GM20431 (cell line): Measurements from ENCODE around the gene GALNT7.
"Not testable (repeated sequence)": the region's sequence is repeated elsewhere in the genome, so short reads cannot be mapped to it uniquely, and the experiment has no call there.

Source experiments
- in situ Hi-C: fragments of 300-500 bp; cut with MseI, MboI; formaldehyde crosslinking; loops from one replicate; pipeline ENCODE4 v1.15.0; 2020; ENCODE audit warnings: low sequenced_read_pairs; ENCODE audit not compliant: unreplicated experiment

Gene GALNT7

DNA sequence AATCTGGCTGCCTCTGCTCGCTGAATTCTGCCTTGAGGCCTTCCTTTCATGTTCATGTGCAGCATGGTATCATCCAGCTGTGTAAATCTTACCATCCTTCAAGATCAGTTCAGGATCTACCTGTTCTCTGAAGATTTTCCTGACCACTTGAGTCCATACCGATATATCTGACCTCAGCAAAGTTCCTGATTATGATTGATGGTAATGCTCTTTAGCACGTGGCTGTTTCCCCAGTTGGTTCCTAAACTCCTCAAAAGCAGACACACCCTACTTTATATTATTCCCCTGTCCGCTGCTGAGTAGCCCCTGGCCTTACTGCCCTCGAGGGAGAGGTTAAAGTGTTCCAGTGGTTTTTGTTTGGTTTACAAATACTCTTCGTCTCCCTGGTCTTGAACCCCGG lies 20.0 kb downstream of the GALNT7 start:
- in situ Hi-C loops = no loop called here

DNA sequence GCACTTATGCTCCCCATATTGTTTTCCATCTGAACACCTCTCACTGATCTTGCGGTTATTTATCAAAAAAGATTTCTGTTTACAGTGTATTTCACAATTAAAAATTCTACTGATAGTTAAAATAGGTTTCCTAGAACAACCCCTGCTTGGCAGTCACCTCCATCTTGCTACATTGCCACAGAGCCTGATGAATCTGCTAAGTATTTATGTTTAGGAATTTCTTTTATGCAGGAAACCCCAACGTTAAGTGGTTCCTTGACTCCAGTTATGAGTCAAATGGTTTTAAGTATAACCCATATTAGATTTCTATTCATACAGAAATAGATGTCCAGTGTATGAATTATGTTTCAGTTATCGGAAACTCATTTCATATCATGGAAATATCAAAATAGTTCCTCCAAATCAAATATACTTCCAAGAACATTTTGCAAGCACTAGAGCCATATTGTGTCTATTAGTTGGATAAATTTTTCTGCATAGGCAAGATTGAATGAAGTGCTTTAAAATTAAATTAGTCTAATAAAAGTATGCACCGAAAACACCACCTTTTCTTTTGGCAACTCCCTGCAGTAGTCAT lies 20.6 kb downstream of the GALNT7 start:
- in situ Hi-C loops = no loop called here

DNA sequence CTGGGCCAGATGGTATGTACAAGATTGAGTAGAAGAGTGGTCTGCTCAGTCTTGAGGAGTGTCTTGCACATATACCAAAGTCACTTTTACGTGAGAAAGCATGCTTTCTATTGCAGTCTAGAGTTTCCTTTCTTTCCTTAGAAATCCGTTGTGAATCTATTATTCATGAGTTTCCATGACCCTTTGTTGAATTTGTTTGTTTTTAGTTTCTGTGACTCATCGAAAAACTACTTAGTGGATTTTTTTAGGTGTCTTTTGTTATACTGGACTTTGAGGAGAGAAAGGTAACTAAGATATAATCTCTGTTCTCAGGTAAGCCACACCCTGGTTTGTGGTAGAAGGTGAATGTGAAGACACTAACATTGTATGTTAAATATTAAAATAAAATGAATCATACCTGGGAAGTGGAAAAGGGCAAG lies 23.0 kb downstream of the GALNT7 start:
- in situ Hi-C loops = no loop called here

- in situ Hi-C loops = no loop called here
Measured at GRCh38 chr4:173192375-173193162, 24.0 kb downstream of the GALNT7 start.

DNA sequence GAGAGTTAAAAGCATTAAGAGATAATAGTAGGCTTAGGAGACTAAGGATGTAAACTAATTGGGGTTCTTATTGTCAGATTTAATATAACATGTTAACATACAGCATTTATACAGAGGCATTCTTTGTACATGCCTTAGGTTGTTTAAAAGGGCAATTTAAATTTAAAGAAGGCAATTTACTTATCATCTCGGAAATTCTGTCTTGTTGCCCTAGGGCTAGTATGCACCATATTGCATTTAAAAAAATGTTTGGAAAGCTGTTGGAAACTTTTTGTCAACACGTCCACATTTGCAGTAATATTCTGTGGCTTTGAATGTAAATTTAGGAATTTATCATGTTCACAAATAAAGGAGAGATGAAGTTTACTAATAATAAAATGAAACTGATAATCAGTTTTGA lies 25.5 kb downstream of the GALNT7 start:
- in situ Hi-C loops = no loop called here

DNA sequence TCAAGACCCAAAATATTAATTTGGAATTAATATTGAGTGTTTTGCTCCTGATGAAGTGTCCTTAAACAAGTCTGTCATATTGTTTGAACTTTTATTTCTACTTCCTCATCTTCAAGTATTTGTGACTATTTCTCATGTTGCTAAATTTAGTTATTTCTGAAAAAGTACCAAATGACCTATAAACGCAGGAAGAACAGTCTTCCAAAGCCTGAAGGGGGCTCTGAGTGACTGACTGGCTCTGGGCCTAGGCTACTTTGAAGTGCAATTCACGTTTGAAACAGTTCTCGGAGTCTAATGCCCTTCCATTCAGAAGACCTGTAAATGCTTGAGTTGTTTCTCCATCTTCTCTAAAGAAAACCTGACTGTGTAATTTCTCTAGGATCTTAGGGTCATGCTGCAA lies 26.5 kb downstream of the GALNT7 start:
- in situ Hi-C loops = no loop called here

- in situ Hi-C loops = no loop called here
Measured at GRCh38 chr4:173199553-173199952, 30.9 kb downstream of the GALNT7 start.

GRCh38 chr4:173200103-173200884 lies 31.7 kb downstream of the GALNT7 start:
- in situ Hi-C loops = no loop called here

GRCh38 chr4:173202395-173202794 lies 33.8 kb downstream of the GALNT7 start:
- in situ Hi-C loops = no loop called here

- in situ Hi-C loops = no loop called here
Measured at GRCh38 chr4:173205656-173206055, 37.0 kb downstream of the GALNT7 start.

DNA sequence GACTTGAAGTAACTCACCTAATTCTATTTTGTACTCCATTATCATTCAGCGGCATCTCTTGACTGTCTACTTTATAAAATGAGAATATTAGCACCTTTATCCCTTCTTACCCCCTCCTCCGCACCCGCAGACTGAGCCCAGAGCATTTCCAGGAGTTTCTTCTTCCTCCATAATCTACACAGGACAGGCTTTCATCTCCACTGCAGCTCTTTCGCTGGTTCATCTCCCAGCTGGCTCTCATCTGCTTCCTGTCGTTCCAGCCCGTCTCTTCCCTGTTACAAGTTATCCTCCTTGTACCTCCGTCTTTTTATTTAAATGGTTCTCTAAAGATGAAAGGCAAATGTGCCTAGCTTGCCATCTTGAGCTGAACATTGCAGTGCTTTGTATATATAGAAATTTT lies 39.8 kb downstream of the GALNT7 start:
- in situ Hi-C loops = no loop called here

DNA sequence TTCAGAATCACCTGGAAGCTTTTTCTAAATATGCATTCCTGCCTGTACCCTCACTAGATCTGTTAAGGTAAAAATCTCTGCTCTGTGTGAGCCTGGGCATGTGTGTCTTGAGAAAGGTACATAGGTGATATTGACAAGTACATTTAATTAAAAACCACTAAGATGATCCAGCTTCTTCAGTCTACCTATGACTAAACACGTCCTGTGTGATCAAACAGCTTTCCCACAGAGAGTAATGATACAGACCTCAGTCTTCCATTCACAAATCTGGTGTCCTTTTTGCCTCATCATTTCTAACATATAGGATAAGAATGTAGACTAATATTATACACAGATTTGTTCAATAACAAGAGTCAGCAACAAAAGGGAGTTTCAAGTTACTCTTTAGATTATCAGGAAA lies 42.6 kb downstream of the GALNT7 start:
- in situ Hi-C loops = no loop called here

DNA sequence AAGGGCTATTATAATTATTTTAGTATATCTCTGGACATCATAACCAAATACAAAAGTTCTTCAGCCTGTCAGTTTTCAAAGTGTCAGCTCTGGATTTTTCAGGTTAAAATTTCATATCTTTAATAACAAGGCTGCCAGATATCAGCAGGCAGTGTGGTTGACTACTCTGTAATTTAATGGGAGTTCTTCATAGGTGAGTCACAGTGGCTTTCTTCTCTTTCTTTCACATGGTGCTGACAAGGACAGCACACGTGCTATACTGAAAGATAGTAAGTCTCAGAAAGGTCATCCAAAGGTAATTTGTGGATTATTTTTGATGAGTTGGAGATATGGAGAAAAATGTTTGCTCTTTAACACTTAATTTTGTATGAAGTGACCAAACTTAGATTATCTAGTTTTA lies 43.2 kb downstream of the GALNT7 start:
- in situ Hi-C loops = no loop called here

GRCh38 chr4:173212379-173212778 lies 43.8 kb downstream of the GALNT7 start:
- in situ Hi-C loops = no loop called here

DNA sequence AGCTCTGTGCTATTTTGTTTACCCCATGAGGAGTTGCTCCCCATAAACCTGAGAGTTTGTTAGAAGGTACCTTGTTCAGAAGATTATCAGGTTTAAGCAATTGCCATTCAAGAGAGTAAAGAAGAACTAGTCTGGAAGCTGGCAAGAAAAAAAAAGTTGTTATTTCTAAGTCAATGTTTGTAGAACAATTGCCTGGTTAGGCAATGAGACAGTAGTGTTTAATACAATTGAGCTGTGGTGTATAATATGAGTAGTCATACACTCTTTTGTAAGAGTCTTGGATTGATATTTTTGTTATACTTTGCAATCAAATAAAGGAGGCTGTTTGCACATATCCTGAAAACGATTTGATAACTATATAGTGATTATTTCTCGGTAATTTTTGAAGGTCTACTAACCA lies 44.7 kb downstream of the GALNT7 start:
- in situ Hi-C loops = no loop called here

DNA sequence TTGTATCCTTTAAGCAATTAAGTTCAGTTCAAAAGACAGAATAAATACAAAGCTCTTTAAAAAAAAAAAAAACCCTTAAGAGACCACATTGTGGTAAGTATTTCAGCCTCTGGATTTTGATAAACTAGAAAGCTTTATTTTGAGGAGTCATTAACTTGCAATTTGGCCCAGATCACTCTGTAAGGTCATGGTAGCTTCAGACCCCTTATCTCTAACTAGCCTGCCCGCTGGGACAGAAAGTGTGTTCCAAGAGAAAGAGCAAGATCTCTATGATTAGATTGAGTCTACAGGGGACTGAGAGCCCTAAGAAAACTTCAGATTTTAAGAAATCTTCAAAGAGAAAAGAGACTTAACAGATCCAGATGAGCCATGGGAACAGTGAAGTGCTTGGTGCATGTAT lies 45.6 kb downstream of the GALNT7 start:
- in situ Hi-C loops = no loop called here

DNA sequence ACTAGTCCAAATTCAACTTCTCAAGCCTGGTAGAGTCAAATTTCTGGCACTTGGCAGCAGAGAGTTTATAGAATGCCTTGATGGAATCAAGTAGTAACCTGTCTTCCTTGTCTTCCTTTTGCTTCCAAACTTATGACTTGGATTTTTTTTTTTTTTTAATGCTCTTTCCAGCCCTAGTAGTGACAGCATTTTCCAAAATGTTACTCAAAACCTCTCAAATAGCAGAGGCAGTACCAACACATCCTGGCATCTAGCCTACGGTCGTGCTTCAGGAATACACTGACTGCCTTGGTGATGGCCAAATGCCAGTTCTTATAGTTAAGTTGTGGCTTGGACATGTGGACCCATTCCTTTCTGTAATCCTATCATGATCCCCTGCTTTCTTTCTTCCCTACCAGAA lies 46.0 kb downstream of the GALNT7 start:
- in situ Hi-C loops = no loop called here

- in situ Hi-C loops = no loop called here
Measured at GRCh38 chr4:173217075-173217474, 48.5 kb downstream of the GALNT7 start.

DNA sequence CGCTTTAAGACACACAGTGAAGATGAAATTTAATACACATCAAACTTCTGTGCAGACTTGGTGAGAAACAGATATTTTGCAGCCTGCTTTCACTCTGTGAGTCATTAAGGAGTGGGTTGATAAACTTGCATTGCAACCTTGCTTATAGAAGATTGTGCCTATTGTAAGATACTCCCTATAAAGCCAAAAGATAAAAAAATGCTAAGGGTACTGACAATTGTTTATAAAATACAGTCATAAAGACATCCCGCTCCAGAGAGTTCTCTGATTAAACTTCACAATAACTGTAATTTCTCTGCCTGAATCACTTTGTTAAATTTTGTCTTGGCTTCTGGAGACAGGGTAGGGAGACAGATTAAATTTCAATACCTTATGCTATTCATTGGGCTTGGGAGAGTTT lies 49.1 kb downstream of the GALNT7 start:
- in situ Hi-C loops = no loop called here

DNA sequence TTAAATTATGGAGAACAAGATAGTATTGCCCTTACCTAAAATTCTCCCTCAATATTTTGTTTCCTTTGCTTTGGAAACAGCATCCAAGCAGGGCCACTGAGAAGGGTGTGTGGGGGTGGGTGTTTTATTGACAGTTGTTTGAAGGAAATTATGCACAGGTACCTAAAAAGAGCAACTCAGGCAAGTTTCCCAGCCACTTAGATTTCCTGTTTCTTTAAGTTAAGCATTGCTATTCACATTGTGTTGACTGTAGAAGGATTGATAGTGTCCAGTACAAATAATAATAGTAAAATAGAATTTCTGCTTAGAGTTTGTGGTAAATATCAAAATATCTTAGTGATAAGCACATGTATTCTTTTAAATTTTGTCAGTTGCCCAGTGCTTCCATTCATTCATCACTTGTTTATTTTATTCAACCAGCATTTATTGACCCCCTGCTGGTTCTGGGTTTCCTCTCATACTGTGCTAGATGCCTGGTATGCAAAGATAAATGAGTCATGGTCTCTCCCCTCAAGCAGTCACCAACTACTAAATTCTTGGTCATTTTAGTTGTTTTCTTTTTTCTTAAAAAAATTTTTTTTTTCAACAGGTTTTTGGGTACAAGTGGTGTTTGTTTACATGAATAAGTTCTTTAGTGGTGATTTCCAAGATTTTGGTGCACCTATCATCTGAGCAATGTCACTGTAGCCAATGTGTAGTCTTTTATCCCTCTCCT lies 50.0 kb downstream of the GALNT7 start:
- in situ Hi-C loops = no loop called here

GRCh38 chr4:173219126-173219437 lies 50.5 kb downstream of the GALNT7 start:
- in situ Hi-C loops = not testable (repeated sequence)
